Panc1 (cell line): ENCODE data around the gene ACSL1. TPM values are rescaled to one million over a fixed set of nuclear protein-coding genes. Genes with fewer than 3 reads are reported as not detected.

Experiments
- ATAC-seq: fragments of 200-7000 bp; cut with Tn5 transposase; 2 replicates; pipeline ENCODE4 v1.9.1; 2020; ENCODE audit warnings: mild to moderate bottlenecking, moderate library complexity
- BruUV-seq: library from RNA; stranded (reverse); fragments of 400-500 nt; replicated peaks from 2 replicates; lab custom pipeline; 2021; lab: Mats Ljungman, UMichigan
- CTCF ChIA-PET: fragments of 300-600 bp; sonication (Branson Sonifier 250); formaldehyde crosslinking; loops from one replicate; lab custom pipeline; 2022; ENCODE audit warnings: antibody characterized with exemption; lab: Charles Lee
- POLR2A ChIA-PET: fragments of 300-600 bp; sonication (Branson Sonifier 250); formaldehyde crosslinking; loops from one replicate; lab custom pipeline; 2022; ENCODE audit warnings: antibody characterized with exemption; lab: Charles Lee
- DNase-seq: peaks from one replicate; pipeline ENCODE4 v3.0.0-alpha.2; 2010; ENCODE audit warnings: low read depth, low spot score
- H3K27ac ChIP-seq: 2 replicates; pipeline ENCODE4 v1.5.1; 2011; ENCODE audit warnings: mild to moderate bottlenecking, low read length, inconsistent platforms
- H3K27me3 ChIP-seq: fragments of 200-500 bp; sonication (Bioruptor generic); 2 replicates; pipeline ENCODE4 v1.6.0; 2014; ENCODE audit warnings: low read length, inconsistent platforms; ENCODE audit not compliant: control insufficient read depth, insufficient read depth
- H3K36me3 ChIP-seq: fragments of 200-500 bp; sonication (Bioruptor generic); 2 replicates; pipeline ENCODE4 v1.5.1; 2014; ENCODE audit warnings: inconsistent platforms, mild to moderate bottlenecking, low read length, moderate library complexity; ENCODE audit not compliant: control insufficient read depth, insufficient read depth
- H3K4me1 ChIP-seq: 2 replicates; pipeline ENCODE4 v1.5.1; 2011; ENCODE audit warnings: inconsistent platforms, mild to moderate bottlenecking, low read length, moderate library complexity; ENCODE audit not compliant: control insufficient read depth, insufficient read depth
- H3K4me3 ChIP-seq, 2 experiments: 2 replicates each; pipeline ENCODE4 v1.5.1; 2011 to 2012; ENCODE audit warnings: low read depth in 2 of 2, low read length in 2 of 2, mild to moderate bottlenecking in 2 of 2, inconsistent platforms in 1 of 2, moderate library complexity in 1 of 2
- H3K9me3 ChIP-seq: fragments of 200-500 bp; sonication (Bioruptor generic); 2 replicates; pipeline ENCODE4 v1.5.1; 2014; ENCODE audit warnings: low read depth, mild to moderate bottlenecking, inconsistent platforms, low read length, moderate library complexity; ENCODE audit not compliant: control insufficient read depth, insufficient read depth
- POLR2AphosphoS5 ChIP-seq: IDR thresholded peaks from 2 replicates; pipeline ENCODE4 v1.6.1; 2012; ENCODE audit warnings: mild to moderate bottlenecking, low read depth, low read length, moderate library complexity
- SIN3A ChIP-seq: IDR thresholded peaks from 2 replicates; pipeline ENCODE4 v1.6.1; 2012; ENCODE audit warnings: low read depth, mild to moderate bottlenecking, low read length, moderate library complexity, borderline replicate concordance; ENCODE audit not compliant: insufficient read depth
- TCF7L2 ChIP-seq: IDR thresholded peaks from 2 replicates; pipeline ENCODE4 v1.6.1; 2011; ENCODE audit warnings: mild to moderate bottlenecking, low read depth, low read length, inconsistent platforms
- in situ Hi-C: cut with HindIII; loops from 2 replicates; pipeline ENCODE4 v1.10.0; 2016; ENCODE audit warnings: low sequenced_read_pairs, low pct_unique_long_range_greater_than_20kb
- intact Hi-C: fragments of 100-400 bp; cut with micrococcal nuclease; formaldehyde crosslinking; loops from one replicate; pipeline ENCODE4 v1.10.0; 2022; ENCODE audit not compliant: unreplicated experiment
- total RNA-seq: library from RNA; stranded (reverse); gene quantifications from one replicate; pipeline ENCODE4 v1.2.1, GENCODE V29; 2021; ENCODE audit not compliant: unreplicated experiment
- TF ChIP-seq, protein P1 (sequence below), 2 experiments: IDR thresholded peaks; 2 replicates each; pipeline ENCODE4 v1.6.1; 2011 to 2012; ENCODE audit warnings: low read depth in 2 of 2, control low read depth in 1 of 2, low read length in 1 of 2, mild to moderate bottlenecking in 1 of 2, moderate library complexity in 1 of 2; ENCODE audit not compliant: insufficient read depth in 1 of 2
- TF ChIP-seq, protein P2 (sequence below): fragments of 450-650 bp; IDR thresholded peaks from 2 replicates; pipeline ENCODE4 v1.5.1; 2017; ENCODE audit warnings: mild to moderate bottlenecking

ACSL1 gene
- total RNA-seq, 1 experiment from 2014 or later, result 15.4 TPM

GRCh38 chr4:184836613-184837012 lies 10.8 kb upstream of the ACSL1 start:
- Histone ChIP-seq H3K4me3 (no peak overlapping the region), H3K4me1 (no peaks in the 10 kb centered on the region), H3K36me3 (no peaks in the 10 kb centered on the region), H3K9me3 (no peaks in the 10 kb centered on the region), H3K27me3 (no peaks in the 10 kb centered on the region), H3K27ac (no peak overlapping the region)
- no TSS peak for BruUV-seq
- POLR2A ChIA-PET, result no interaction called here
- intact Hi-C loops (no loop called here), in situ Hi-C loops (no loop called here)
- TF ChIP-seq, protein P1, sequence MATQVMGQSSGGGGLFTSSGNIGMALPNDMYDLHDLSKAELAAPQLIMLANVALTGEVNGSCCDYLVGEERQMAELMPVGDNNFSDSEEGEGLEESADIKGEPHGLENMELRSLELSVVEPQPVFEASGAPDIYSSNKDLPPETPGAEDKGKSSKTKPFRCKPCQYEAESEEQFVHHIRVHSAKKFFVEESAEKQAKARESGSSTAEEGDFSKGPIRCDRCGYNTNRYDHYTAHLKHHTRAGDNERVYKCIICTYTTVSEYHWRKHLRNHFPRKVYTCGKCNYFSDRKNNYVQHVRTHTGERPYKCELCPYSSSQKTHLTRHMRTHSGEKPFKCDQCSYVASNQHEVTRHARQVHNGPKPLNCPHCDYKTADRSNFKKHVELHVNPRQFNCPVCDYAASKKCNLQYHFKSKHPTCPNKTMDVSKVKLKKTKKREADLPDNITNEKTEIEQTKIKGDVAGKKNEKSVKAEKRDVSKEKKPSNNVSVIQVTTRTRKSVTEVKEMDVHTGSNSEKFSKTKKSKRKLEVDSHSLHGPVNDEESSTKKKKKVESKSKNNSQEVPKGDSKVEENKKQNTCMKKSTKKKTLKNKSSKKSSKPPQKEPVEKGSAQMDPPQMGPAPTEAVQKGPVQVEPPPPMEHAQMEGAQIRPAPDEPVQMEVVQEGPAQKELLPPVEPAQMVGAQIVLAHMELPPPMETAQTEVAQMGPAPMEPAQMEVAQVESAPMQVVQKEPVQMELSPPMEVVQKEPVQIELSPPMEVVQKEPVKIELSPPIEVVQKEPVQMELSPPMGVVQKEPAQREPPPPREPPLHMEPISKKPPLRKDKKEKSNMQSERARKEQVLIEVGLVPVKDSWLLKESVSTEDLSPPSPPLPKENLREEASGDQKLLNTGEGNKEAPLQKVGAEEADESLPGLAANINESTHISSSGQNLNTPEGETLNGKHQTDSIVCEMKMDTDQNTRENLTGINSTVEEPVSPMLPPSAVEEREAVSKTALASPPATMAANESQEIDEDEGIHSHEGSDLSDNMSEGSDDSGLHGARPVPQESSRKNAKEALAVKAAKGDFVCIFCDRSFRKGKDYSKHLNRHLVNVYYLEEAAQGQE (IDR thresholded peaks at IDR 0.05; ENCODE audit: insufficient read depth in 1 of 2, low read depth in 2 of 2, low read length in 1 of 2), result no peak
- TF ChIP-seq TCF7L2 (no peak), SIN3A (no peak), POLR2AphosphoS5 (no peak)
- TF ChIP-seq, protein P2, sequence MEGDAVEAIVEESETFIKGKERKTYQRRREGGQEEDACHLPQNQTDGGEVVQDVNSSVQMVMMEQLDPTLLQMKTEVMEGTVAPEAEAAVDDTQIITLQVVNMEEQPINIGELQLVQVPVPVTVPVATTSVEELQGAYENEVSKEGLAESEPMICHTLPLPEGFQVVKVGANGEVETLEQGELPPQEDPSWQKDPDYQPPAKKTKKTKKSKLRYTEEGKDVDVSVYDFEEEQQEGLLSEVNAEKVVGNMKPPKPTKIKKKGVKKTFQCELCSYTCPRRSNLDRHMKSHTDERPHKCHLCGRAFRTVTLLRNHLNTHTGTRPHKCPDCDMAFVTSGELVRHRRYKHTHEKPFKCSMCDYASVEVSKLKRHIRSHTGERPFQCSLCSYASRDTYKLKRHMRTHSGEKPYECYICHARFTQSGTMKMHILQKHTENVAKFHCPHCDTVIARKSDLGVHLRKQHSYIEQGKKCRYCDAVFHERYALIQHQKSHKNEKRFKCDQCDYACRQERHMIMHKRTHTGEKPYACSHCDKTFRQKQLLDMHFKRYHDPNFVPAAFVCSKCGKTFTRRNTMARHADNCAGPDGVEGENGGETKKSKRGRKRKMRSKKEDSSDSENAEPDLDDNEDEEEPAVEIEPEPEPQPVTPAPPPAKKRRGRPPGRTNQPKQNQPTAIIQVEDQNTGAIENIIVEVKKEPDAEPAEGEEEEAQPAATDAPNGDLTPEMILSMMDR, result no peak
- CTCF ChIA-PET, result no interaction called here
- no peak for ATAC-seq
- DNase-seq, result no peak

DNA sequence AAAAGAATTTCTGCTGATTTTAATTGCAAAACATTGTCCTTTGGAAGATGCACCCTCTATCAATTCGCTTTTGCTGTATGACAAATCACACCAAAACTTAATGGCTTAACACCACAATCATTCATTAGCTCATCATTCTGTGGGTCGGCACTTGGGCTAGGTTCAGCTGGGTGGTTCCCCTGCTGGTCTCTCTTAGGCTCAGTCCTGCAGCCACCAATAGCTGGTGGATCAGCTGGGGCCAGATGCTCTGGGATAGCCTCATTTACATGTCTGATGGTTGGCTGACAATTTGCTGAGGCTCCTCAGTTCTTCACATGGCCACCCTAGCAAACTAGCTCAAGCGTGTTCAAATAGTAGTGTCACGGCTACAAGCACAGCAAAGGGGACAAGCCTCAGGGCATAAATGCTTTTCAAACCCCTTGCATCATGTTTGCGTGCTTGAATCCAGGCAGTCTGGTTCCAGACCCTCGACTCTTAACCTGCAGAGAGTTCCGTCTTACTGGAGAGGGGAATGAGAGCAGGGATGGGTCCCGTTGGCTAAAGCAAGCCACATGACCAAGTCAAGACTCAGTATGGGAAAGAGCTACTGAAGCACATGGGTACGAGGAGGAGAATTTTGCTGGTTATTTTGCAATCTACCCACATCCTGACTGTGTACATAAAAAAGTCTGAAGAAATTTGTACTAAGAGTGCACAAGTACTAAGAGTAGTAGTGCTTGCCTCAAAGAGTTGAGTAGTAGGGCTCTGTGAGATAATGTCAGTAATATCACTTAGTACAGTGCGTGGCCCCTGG lies 7.5 kb upstream of the ACSL1 start:
- Histone ChIP-seq H3K27me3 (no peaks in the 10 kb centered on the region), H3K9me3 (no peaks in the 10 kb centered on the region), H3K4me3 (no peak overlapping the region), H3K27ac (no peak overlapping the region), H3K36me3 (no peaks in the 10 kb centered on the region), H3K4me1 (no peaks in the 10 kb centered on the region)
- ChIA-PET CTCF (no interaction called here), POLR2A (no interaction called here)
- in situ Hi-C loops (no loop called here), intact Hi-C loops (no loop called here)
- no TSS peak for BruUV-seq
- ATAC-seq (no peak), DNase-seq (no peak)
- TF ChIP-seq POLR2AphosphoS5 (no peak), TCF7L2 (no peak), SIN3A (no peak)
- TF ChIP-seq, protein P2, result no peak
- TF ChIP-seq, protein P1 (IDR thresholded peaks at IDR 0.05; ENCODE audit: insufficient read depth in 1 of 2, low read depth in 2 of 2, low read length in 1 of 2), result no peak
